ENCODE results near the gene CCDC33. TPM values are rescaled to one million over a fixed set of nuclear protein-coding genes. Genes with fewer than 3 reads are reported as not detected.
A peak's percentile ranks its signal among the peaks of the same experiment; 100 is the strongest.

Gene CCDC33
- total and polyA plus RNA-seq, 10 of the 15 experiments (the other 5 are each of a cell fraction or from before 2014, with no cell fraction given), result 0.57 to 5.8 (median 4.3) TPM

DNA sequence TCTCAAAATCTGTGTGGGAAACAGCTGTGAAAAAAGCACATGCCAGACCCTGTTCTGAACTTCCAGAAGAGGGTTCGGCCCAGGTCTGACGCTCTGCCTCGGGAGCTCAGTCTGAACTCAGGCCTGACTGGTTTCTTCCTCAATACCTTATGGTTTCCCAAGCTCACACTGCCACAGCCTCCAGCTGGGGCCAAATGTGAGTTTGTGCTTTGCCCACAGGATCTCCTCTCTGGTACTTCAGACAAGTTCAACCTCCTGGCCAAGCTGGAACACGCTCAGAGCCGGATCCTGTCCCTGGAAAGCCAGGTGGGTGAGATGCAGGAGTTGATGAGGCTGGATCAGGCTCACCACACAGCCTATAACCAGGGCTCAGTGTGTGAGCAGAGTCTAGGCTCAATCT is 97.5 kb downstream of the CCDC33 start (continued):
- TF ChIP-seq, protein P1, sequence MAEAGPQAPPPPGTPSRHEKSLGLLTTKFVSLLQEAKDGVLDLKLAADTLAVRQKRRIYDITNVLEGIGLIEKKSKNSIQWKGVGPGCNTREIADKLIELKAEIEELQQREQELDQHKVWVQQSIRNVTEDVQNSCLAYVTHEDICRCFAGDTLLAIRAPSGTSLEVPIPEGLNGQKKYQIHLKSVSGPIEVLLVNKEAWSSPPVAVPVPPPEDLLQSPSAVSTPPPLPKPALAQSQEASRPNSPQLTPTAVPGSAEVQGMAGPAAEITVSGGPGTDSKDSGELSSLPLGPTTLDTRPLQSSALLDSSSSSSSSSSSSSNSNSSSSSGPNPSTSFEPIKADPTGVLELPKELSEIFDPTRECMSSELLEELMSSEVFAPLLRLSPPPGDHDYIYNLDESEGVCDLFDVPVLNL (IDR thresholded peaks at IDR 0.05; ENCODE audit: low read depth, low read length), result no peak
- TF ChIP-seq NRF1 (conservative IDR thresholded peaks at IDR 0.05; ENCODE audit: low read depth, low read length), result no peak
- no peak for TF ChIP-seq NBN (IDR thresholded peaks at IDR 0.05)
- TF ChIP-seq TARDBP (IDR thresholded peaks at IDR 0.05; ENCODE audit: borderline replicate concordance), result no peak

DNA sequence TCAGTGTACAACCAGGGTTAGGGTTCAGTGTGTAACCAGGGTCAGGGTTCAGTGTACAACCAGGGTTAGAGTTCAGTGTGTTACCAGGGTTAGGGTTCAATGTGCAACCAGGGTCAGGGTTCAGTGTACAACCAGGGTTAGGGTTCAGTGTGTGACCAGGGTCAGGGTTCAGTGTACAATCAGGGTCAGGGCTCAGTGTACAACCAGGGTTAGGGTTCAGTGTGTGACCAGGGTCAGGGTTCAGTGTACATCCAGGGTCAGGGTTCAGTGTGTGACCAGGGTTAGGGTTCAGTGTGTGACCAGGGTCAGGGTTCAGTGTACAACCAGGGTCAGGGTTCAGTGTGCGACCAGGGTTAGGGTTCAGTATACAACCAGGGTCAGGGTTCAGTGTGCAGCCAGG is 98.0 kb downstream of the CCDC33 start:
- no peak overlapping the region for H3K4me2 ChIP-seq (ENCODE audit: control insufficient read depth, insufficient read depth)
- WGBS (ENCODE audit: insufficient coverage, insufficient replicate concordance, low lambda C conversion rate, missing lambda C conversion rate), result 38% methylated on average over 1 of the region's 1 CpG
- H2AFZ ChIP-seq (ENCODE audit: control insufficient read depth, low read depth, low read length), result no peak overlapping the region
- no peak overlapping the region for H3K27ac ChIP-seq (ENCODE audit: control insufficient read depth, insufficient read depth)
- no peaks in the 10 kb centered on the region for H3K4me1 ChIP-seq (ENCODE audit: control insufficient read depth, insufficient read depth, low read length)
- in situ Hi-C loops (cut with MboI) (no loop called here), intact Hi-C loops (cut with micrococcal nuclease; ENCODE audit: unreplicated experiment) (no loop called here)
- no peak overlapping the region for H3K4me3 ChIP-seq
- peak; percentile 35 for FAIRE-seq
- ChIA-PET RAD21 (ENCODE audit: unreplicated experiment) (no interaction called here), POLR2A (no interaction called here), CTCF (interaction anchor here (1.3 kb wide), 1 partner anchor 11 kb away, joined by 3 read pairs; no protein-coding TSS in a partner anchor), SMC1A (ENCODE audit: uncharacterized antibody, unreplicated experiment) (no interaction called here)
- no TSS peak for BruUV-seq (replicated peaks)
- H3K79me2 ChIP-seq (ENCODE audit: control insufficient read depth, insufficient read depth, low read length), result no peaks in the 10 kb centered on the region
- TF ChIP-seq, protein P2, sequence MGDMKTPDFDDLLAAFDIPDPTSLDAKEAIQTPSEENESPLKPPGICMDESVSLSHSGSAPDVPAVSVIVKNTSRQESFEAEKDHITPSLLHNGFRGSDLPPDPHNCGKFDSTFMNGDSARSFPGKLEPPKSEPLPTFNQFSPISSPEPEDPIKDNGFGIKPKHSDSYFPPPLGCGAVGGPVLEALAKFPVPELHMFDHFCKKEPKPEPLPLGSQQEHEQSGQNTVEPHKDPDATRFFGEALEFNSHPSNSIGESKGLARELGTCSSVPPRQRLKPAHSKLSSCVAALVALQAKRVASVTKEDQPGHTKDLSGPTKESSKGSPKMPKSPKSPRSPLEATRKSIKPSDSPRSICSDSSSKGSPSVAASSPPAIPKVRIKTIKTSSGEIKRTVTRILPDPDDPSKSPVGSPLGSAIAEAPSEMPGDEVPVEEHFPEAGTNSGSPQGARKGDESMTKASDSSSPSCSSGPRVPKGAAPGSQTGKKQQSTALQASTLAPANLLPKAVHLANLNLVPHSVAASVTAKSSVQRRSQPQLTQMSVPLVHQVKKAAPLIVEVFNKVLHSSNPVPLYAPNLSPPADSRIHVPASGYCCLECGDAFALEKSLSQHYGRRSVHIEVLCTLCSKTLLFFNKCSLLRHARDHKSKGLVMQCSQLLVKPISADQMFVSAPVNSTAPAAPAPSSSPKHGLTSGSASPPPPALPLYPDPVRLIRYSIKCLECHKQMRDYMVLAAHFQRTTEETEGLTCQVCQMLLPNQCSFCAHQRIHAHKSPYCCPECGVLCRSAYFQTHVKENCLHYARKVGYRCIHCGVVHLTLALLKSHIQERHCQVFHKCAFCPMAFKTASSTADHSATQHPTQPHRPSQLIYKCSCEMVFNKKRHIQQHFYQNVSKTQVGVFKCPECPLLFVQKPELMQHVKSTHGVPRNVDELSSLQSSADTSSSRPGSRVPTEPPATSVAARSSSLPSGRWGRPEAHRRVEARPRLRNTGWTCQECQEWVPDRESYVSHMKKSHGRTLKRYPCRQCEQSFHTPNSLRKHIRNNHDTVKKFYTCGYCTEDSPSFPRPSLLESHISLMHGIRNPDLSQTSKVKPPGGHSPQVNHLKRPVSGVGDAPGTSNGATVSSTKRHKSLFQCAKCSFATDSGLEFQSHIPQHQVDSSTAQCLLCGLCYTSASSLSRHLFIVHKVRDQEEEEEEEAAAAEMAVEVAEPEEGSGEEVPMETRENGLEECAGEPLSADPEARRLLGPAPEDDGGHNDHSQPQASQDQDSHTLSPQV (IDR thresholded peaks at IDR 0.05), result no peak
- TF ChIP-seq SMAD1 (IDR thresholded peaks at IDR 0.05; ENCODE audit: low read depth, partially characterized antibody), result no peak
- no peak for TF ChIP-seq ZNF217 (IDR thresholded peaks at IDR 0.05)
- TF ChIP-seq, protein P3, sequence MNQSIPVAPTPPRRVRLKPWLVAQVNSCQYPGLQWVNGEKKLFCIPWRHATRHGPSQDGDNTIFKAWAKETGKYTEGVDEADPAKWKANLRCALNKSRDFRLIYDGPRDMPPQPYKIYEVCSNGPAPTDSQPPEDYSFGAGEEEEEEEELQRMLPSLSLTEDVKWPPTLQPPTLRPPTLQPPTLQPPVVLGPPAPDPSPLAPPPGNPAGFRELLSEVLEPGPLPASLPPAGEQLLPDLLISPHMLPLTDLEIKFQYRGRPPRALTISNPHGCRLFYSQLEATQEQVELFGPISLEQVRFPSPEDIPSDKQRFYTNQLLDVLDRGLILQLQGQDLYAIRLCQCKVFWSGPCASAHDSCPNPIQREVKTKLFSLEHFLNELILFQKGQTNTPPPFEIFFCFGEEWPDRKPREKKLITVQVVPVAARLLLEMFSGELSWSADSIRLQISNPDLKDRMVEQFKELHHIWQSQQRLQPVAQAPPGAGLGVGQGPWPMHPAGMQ (IDR thresholded peaks at IDR 0.05; ENCODE audit: borderline replicate concordance), result no peak
- TF ChIP-seq ASH2L (IDR thresholded peaks at IDR 0.05; ENCODE audit: borderline replicate concordance, low read depth), result no peak
- TF ChIP-seq, protein P4, sequence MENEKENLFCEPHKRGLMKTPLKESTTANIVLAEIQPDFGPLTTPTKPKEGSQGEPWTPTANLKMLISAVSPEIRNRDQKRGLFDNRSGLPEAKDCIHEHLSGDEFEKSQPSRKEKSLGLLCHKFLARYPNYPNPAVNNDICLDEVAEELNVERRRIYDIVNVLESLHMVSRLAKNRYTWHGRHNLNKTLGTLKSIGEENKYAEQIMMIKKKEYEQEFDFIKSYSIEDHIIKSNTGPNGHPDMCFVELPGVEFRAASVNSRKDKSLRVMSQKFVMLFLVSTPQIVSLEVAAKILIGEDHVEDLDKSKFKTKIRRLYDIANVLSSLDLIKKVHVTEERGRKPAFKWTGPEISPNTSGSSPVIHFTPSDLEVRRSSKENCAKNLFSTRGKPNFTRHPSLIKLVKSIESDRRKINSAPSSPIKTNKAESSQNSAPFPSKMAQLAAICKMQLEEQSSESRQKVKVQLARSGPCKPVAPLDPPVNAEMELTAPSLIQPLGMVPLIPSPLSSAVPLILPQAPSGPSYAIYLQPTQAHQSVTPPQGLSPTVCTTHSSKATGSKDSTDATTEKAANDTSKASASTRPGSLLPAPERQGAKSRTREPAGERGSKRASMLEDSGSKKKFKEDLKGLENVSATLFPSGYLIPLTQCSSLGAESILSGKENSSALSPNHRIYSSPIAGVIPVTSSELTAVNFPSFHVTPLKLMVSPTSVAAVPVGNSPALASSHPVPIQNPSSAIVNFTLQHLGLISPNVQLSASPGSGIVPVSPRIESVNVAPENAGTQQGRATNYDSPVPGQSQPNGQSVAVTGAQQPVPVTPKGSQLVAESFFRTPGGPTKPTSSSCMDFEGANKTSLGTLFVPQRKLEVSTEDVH (IDR thresholded peaks at IDR 0.05; ENCODE audit: low read depth, partially characterized antibody), result no peak
- no peak for TF ChIP-seq RUNX3 (IDR thresholded peaks at IDR 0.05; ENCODE audit: low read length)
- no peak for TF ChIP-seq NFXL1 (IDR thresholded peaks at IDR 0.05; ENCODE audit: borderline replicate concordance)
- TF ChIP-seq TARDBP (IDR thresholded peaks at IDR 0.05; ENCODE audit: borderline replicate concordance), result no peak
- no peak for TF ChIP-seq PML (IDR thresholded peaks at IDR 0.05; ENCODE audit: low read length)
- no peak for TF ChIP-seq RBBP5 (conservative IDR thresholded peaks at IDR 0.05)
- DNase-seq (ENCODE audit: low read depth, low spot score), result no peak
- no peak overlapping the region for H3K9ac ChIP-seq (ENCODE audit: control insufficient read depth, insufficient read depth, low read length)
- no peaks in the 10 kb centered on the region for H3K36me3 ChIP-seq (ENCODE audit: control insufficient read depth in 2 of 2, insufficient read depth in 2 of 2, low read length in 1 of 2)
- no peaks in the 10 kb centered on the region for H3K9me3 ChIP-seq (replicated peaks; ENCODE audit: control insufficient read depth, insufficient read depth, low read length)
- no peaks in the 10 kb centered on the region for H3K27me3 ChIP-seq (replicated peaks in 1 of 2; ENCODE audit: control insufficient read depth in 2 of 2, insufficient read depth in 2 of 2, low read length in 1 of 2)
- H4K20me1 ChIP-seq (ENCODE audit: control insufficient read depth, insufficient read depth), result no peaks in the 10 kb centered on the region; the same call in 1 of the 2 replicates
- ATAC-seq, result no peak

Measured in GM12878 (cell line).